Left ventricle myocardium inferior (tissue), 1 donor: ENCODE data around the gene MAPK8. TPM values are rescaled to one million over a fixed set of nuclear protein-coding genes. Genes with fewer than 3 reads are reported as not detected.

Experiments
- DNase-seq: peaks from one replicate; pipeline ENCODE4 v3.0.0-alpha.2; 2020
- H3K27ac ChIP-seq: fragments of 200-600 bp; replicated peaks from 2 replicates; pipeline ENCODE4 v1.8.0; 2021
- H3K27me3 ChIP-seq: fragments of 200-600 bp; 2 replicates; pipeline ENCODE4 v1.8.0; 2021; ENCODE audit warnings: low read depth
- H3K36me3 ChIP-seq: fragments of 200-600 bp; 2 replicates; pipeline ENCODE4 v1.8.0; 2021
- H3K4me1 ChIP-seq: fragments of 200-600 bp; 2 replicates; pipeline ENCODE4 v1.8.0; 2021
- H3K4me3 ChIP-seq: fragments of 200-600 bp; 2 replicates; pipeline ENCODE4 v1.8.0; 2021; ENCODE audit warnings: mild to moderate bottlenecking, moderate library complexity
- H3K9me3 ChIP-seq: fragments of 200-600 bp; replicated peaks from 2 replicates; pipeline ENCODE4 v1.8.0; 2021
- intact Hi-C: fragments of 100-400 bp; cut with micrococcal nuclease; formaldehyde crosslinking; loops from one replicate; pipeline ENCODE4 v1.11.0; 2022
- total RNA-seq: library from RNA; stranded (reverse); fragmentation: NEBNext Ultra II Directional; extraction: Animal tissue kit (Norgen Biotek cat#: 25700); gene quantifications from one replicate; pipeline ENCODE4 v1.2.1, GENCODE V29; 2021
- TF ChIP-seq, protein P1 (sequence below): fragments of 200-600 bp; IDR thresholded peaks from 2 replicates; pipeline ENCODE4 v1.8.0; 2021; ENCODE audit warnings: antibody characterized with exemption, mild to moderate bottlenecking, borderline replicate concordance
- donor health status: DM: no; HTN: yes; CAD: no; lungs with severe emphysema.

Gene MAPK8
- total RNA-seq, 1 donor from 2014 or later: 32.7 TPM

DNA sequence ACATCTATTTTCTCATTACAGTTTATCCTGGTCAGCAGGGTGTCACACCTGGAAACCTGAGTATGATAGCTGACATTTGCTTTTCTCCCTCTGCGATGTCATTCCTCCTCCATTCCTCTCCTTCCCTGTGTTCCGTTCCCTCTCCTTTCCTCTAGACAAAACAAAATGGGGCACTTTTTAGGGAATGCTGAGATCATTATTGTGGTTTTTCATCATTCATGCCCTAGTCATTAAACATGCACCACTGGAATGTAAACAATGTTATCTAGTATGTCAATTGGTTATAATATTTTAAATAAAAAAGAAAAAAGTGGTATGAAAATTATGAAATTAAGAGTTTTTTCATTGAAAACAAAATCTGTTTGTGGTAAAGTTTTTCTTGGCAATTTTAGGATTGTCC, 132.6 kb downstream of the MAPK8 start:
- H3K27ac ChIP-seq: no peak overlapping the region
- peaks cover 17% of the 10 kb centered on the region for H3K36me3 ChIP-seq
- no peaks in the 10 kb centered on the region for H3K27me3 ChIP-seq
- no peak for DNase-seq
- intact Hi-C loops: no loop called here
- TF ChIP-seq, protein P1, sequence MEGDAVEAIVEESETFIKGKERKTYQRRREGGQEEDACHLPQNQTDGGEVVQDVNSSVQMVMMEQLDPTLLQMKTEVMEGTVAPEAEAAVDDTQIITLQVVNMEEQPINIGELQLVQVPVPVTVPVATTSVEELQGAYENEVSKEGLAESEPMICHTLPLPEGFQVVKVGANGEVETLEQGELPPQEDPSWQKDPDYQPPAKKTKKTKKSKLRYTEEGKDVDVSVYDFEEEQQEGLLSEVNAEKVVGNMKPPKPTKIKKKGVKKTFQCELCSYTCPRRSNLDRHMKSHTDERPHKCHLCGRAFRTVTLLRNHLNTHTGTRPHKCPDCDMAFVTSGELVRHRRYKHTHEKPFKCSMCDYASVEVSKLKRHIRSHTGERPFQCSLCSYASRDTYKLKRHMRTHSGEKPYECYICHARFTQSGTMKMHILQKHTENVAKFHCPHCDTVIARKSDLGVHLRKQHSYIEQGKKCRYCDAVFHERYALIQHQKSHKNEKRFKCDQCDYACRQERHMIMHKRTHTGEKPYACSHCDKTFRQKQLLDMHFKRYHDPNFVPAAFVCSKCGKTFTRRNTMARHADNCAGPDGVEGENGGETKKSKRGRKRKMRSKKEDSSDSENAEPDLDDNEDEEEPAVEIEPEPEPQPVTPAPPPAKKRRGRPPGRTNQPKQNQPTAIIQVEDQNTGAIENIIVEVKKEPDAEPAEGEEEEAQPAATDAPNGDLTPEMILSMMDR: no peak
- H3K4me1 ChIP-seq: no peaks in the 10 kb centered on the region
- H3K4me3 ChIP-seq: no peak overlapping the region
- H3K9me3 ChIP-seq: no peaks in the 10 kb centered on the region

DNA sequence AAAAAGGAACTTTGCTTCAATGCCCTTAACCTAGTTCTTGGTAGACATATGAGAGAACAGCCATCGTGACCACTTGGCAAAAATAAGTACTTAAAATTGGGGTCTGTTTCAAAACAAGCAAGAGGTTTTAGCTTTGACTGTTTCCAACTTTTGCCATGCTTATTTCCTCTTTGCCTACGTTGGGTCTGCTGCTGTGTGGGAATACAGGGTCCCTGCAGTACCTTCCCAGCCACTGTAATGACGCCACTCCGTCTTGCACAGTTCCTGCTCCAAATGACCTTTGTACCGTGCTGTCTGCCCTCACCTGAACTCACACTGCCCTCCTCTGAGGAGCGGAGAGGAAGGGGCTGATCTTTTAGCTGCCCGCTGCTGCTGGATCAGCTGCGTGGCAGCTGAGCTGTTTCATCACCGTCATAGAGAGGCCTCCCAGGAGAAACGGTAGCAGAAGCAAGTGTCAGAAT, 133.1 kb downstream of the MAPK8 start:
- no peaks in the 10 kb centered on the region for H3K9me3 ChIP-seq
- H3K36me3 ChIP-seq: peaks cover 14% of the 10 kb centered on the region
- TF ChIP-seq, protein P1: no peak
- DNase-seq: no peak
- H3K4me1 ChIP-seq: peaks cover 2% of the 10 kb centered on the region
- no peaks in the 10 kb centered on the region for H3K27me3 ChIP-seq
- no peak overlapping the region for H3K4me3 ChIP-seq
- no peak overlapping the region for H3K27ac ChIP-seq
- intact Hi-C loops: no loop called here

DNA sequence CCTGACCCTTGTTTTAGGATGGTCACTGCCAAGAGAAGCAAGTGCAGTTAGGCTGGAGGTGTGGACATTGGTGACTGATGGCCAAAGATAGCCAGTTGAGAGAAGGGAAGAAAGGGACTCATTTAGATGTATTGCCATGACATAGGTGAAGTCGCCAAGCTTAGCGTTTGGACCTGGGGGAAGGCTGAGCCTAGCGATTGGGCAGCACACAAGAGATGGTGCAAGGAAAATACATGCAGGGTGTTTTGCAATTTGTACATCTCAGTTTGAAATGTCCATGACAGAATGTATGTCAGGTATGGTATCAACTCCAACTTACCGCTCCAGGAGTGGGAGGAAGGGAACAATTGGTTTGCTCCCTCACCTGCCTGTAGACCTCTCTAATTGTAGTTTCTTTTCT, 134.3 kb downstream of the MAPK8 start:
- no peaks in the 10 kb centered on the region for H3K27me3 ChIP-seq
- H3K36me3 ChIP-seq: peaks cover 4% of the 10 kb centered on the region
- TF ChIP-seq, protein P1: no peak
- H3K4me3 ChIP-seq: no peak overlapping the region
- no peak overlapping the region for H3K27ac ChIP-seq
- H3K9me3 ChIP-seq: no peaks in the 10 kb centered on the region
- DNase-seq: no peak
- intact Hi-C loops: no loop called here
- H3K4me1 ChIP-seq: peaks cover 6% of the 10 kb centered on the region

DNA sequence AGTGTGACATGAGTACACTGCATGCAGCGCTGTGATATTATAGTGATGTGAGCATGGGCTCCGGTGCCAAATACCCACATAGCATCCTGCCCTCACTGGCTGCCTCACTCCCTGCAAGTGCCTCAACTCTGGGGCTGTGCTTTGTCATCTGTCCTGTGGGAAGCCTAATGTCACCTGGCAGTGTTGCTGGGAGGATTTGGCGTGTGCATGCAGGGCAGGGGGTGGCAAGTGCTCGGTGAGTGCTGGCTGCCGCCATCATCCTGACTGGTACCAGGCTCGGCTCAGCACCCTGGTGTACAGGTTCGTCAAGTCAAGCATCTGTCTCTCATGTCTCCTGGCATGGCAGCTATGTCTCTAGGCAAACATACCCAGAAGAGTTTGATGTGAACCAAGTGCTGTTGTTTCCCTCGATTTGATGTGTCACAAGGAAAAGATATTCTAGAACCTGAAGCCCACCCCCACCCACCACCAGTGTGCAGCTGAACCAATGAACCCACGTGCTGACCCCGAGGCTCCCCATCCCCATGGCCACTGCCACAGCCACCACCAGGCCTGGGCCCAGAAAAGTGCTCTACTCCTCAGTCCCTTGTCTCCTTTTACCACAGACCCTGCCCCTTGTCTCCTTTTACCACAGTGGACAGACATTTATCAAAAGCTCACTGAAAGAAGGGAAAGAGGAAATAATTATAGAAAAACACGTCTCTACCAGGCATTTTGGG, 135.8 kb downstream of the MAPK8 start:
- Histone ChIP-seq H3K27me3 (no peaks in the 10 kb centered on the region), H3K4me3 (no peak overlapping the region), H3K36me3 (no peaks in the 10 kb centered on the region), H3K4me1 (peaks cover 6% of the 10 kb centered on the region), H3K27ac (no peak overlapping the region), H3K9me3 (no peaks in the 10 kb centered on the region)
- no peak for DNase-seq
- TF ChIP-seq, protein P1: no peak
- intact Hi-C loops: no loop called here

DNA sequence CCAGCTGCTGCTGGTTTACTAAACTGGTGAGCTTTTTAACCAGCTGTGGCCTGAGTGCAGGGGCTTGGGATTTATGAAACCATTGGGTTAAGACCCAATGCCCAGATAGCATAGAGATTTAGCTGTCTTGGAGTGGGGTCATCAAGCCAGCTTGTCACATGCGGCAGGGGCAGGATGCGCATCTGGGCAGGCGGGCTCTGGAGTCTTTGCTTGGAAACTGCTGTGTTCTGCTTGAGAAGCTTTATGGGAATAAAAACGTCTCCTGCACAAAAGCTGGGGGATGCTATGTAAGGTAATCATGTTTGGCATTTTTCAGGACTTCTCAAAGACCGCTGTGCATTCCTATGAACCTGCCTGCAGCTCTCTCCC, 136.3 kb downstream of the MAPK8 start:
- no peak for DNase-seq

More for the DNA sequence above, 136.3 kb downstream of the MAPK8 start:
- H3K27ac ChIP-seq: no peak overlapping the region
- intact Hi-C loops: no loop called here
- no peaks in the 10 kb centered on the region for H3K36me3 ChIP-seq
- no peaks in the 10 kb centered on the region for H3K27me3 ChIP-seq
- peaks cover 6% of the 10 kb centered on the region for H3K4me1 ChIP-seq
- no peaks in the 10 kb centered on the region for H3K9me3 ChIP-seq
- TF ChIP-seq, protein P1: no peak
- no peak overlapping the region for H3K4me3 ChIP-seq
